Measurements from ENCODE around the gene ATP7B. TPM values are rescaled to one million over a fixed set of nuclear protein-coding genes. Genes with fewer than 3 reads are reported as not detected.

The ATP7B gene
- total RNA-seq, 2 experiments from 2014 or later, result 0.85 to 1.2 TPM

DNA sequence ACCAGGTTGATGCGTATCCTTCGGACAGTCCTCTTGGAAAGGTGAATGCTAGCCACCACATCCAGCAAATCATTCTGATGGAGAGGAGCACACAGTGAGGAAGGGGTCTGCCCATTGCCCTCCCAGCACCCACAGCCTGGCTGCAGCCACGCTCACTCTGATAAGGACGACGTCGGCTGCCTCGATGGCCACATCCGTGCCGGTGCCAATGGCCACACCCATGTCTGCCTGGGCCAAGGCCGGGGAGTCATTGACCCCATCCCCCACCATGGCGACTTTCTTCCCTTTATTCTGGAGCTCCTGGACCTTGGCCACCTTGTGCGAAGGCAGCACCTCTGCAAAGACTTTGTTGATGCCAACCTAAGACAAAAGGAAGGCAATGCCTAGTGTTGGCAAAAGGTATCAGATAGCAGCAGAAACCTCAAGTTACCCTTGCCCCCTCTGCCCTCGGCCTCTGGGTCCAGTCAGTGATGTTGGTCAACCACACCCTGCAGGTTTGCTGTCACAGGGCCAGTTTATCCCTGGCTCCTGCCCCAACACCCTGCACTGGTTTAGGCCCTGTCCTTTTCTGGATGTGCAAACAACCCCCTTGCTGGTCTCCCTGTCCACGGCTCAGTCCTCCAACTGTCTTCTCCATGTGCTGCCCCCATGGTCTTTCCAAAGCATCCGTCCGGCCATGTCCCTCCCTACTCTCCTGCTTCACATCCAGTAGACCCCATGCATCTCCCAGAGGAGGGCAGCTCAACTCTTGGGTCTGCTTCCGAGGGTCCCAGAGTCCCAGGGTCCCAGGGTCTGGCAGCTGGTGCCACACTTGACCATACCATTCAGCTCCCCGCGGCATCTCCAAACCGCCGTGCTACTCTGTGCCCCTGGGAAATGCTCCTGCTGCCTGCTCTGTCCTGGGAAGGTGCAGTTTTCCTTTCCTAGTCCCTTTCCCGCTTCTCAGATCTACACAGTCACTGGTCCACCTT lies 73.6 kb downstream of the ATP7B start:
- ATAC-seq (ENCODE audit: poor library complexity) (no peak), DNase-seq (no peak)
- Histone ChIP-seq H3K4me1 (ENCODE audit: insufficient read depth, low read length) (peaks cover 43% of the 10 kb centered on the region), H3K27me3 (ENCODE audit: control insufficient read depth in 1 of 2, insufficient read depth in 2 of 2, low read length in 2 of 2) (no peaks in the 10 kb centered on the region), H3K36me3 (ENCODE audit: insufficient read depth, low read length) (no peaks in the 10 kb centered on the region), H3K27ac (ENCODE audit: low read depth in 1 of 2, low read length in 2 of 2) (no peak overlapping the region), H3K4me3 (ENCODE audit: low read length) (no peak overlapping the region), H3K9me3 (ENCODE audit: control insufficient read depth in 1 of 2, insufficient read depth in 1 of 2, low read length in 2 of 2) (no peaks in the 10 kb centered on the region)
- Mint-ChIP-seq H3K9me3 (no peaks in the 10 kb centered on the region), H3K27ac (no peak overlapping the region), H3K4me3 (no peak overlapping the region), H3K36me3 (ENCODE audit: low read depth) (no peaks in the 10 kb centered on the region), H3K27me3 (no peaks in the 10 kb centered on the region), H3K4me1 (ENCODE audit: low read depth) (peaks cover 48% of the 10 kb centered on the region)
- intact Hi-C loops (cut with DNase I, micrococcal nuclease), result no loop called here
- TF ChIP-seq, protein P1, sequence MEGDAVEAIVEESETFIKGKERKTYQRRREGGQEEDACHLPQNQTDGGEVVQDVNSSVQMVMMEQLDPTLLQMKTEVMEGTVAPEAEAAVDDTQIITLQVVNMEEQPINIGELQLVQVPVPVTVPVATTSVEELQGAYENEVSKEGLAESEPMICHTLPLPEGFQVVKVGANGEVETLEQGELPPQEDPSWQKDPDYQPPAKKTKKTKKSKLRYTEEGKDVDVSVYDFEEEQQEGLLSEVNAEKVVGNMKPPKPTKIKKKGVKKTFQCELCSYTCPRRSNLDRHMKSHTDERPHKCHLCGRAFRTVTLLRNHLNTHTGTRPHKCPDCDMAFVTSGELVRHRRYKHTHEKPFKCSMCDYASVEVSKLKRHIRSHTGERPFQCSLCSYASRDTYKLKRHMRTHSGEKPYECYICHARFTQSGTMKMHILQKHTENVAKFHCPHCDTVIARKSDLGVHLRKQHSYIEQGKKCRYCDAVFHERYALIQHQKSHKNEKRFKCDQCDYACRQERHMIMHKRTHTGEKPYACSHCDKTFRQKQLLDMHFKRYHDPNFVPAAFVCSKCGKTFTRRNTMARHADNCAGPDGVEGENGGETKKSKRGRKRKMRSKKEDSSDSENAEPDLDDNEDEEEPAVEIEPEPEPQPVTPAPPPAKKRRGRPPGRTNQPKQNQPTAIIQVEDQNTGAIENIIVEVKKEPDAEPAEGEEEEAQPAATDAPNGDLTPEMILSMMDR (IDR thresholded peaks at IDR 0.05), result no peak
- ChIA-PET POLR2A (no interaction called here), CTCF (no interaction called here)

DNA sequence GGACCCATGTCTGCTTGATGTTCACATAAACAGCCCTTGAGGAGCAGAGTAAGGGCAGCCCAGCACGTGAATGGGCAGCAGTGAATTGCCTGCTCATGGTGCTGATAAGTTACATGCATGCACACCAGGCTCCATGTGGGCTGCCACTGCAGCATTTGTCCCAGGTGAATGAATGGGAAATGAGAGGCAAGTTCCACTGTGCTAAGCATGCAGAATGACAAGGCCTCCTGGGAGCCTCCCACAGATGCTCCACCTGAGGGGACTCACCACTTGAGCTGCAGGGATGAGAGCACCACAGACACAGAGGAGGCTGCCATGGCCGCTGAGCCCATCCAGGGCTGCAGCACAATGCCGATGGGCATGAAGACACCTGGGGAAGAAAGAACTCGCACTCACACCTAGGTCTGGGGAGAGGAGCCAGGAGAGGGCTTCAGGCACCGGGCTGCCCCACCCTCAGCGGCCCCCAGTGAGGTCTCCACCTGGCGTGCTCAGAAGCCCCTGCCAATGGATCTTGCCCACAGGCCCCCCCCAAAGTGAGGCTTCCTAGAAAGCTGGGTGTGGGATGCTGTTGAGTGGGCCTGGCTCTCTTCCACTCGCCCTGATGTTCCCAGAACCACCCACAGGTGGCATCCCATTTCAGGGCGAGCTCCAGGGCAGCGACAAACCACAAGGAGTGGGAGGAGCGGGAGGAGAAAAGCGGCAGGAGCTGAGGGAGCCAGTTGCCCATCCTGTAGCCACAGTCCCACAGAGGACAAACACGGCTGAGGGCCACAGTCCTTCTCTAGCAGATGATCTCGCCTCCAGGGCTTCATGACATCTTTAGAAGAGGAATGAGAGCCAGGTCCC lies 75.7 kb downstream of the ATP7B start:
- Mint-ChIP-seq H3K4me1 (ENCODE audit: low read depth) (peaks cover 27% of the 10 kb centered on the region), H3K9me3 (no peaks in the 10 kb centered on the region), H3K4me3 (no peak overlapping the region), H3K36me3 (ENCODE audit: low read depth) (no peaks in the 10 kb centered on the region), H3K27ac (no peak overlapping the region), H3K27me3 (no peaks in the 10 kb centered on the region)
- Histone ChIP-seq H3K4me3 (ENCODE audit: low read length) (no peak overlapping the region), H3K27me3 (ENCODE audit: control insufficient read depth in 1 of 2, insufficient read depth in 2 of 2, low read length in 2 of 2) (no peaks in the 10 kb centered on the region), H3K27ac (ENCODE audit: low read depth in 1 of 2, low read length in 2 of 2) (no peak overlapping the region), H3K9me3 (ENCODE audit: control insufficient read depth in 1 of 2, insufficient read depth in 1 of 2, low read length in 2 of 2) (no peaks in the 10 kb centered on the region), H3K36me3 (ENCODE audit: insufficient read depth, low read length) (no peaks in the 10 kb centered on the region), H3K4me1 (ENCODE audit: insufficient read depth, low read length) (peaks cover 25% of the 10 kb centered on the region)
- DNase-seq (peak in 2 of 14 experiments; percentile 7 to 27), ATAC-seq (ENCODE audit: poor library complexity) (no peak)
- CTCF ChIA-PET, result interaction anchor here (0.7 kb wide), 1 partner anchor 595 kb away, joined by 3 read pairs; no protein-coding TSS in a partner anchor
- intact Hi-C loops (cut with DNase I, micrococcal nuclease), result no loop called here
- TF ChIP-seq, protein P1 (IDR thresholded peaks at IDR 0.05), result no peak
- POLR2A ChIA-PET, result no interaction called here

DNA sequence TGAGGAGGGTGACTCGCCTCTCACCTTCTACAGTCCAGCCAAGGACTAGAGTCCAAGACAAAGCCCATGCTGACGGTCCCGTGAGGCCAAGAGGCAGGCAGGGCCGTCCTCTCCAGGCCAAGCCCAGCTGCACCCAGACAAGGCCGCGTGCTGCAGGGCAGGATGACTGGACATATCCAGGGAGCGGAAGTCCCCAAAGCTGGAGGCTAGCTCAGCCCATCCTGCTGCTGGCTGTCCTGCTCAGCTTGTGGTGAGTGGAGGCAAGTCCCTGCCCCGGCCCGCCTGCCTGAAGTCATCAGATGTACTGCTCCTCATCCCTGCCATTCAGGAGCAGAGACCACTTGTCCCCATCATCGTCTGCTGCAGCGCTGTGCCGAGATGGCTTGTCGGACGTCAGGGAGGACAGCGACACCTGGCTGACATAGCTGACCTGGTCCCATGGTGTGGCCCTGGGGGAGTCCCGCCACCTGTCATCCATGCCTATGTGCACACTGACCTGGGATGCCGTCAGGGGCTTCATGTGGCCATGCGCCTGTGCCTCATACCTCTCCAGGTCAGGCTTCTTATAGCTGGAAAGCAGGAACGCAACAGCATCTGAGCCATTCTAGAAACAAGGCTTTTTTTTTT lies 76.7 kb downstream of the ATP7B start:
- no peaks in the 10 kb centered on the region for H3K9me3 ChIP-seq (ENCODE audit: control insufficient read depth in 1 of 2, insufficient read depth in 1 of 2, low read length in 2 of 2)
- no peaks in the 10 kb centered on the region for H3K36me3 ChIP-seq (ENCODE audit: insufficient read depth, low read length)
- ChIA-PET POLR2A (no interaction called here), CTCF (interaction anchor here (0.7 kb wide), 1 partner anchor 596 kb away, joined by 3 read pairs; no protein-coding TSS in a partner anchor)
- no peaks in the 10 kb centered on the region for H3K27me3 Mint-ChIP-seq
- no peaks in the 10 kb centered on the region for H3K36me3 Mint-ChIP-seq (ENCODE audit: low read depth)
- H3K4me1 Mint-ChIP-seq (ENCODE audit: low read depth), result peaks cover 23% of the 10 kb centered on the region
- H3K27ac Mint-ChIP-seq, result no peak overlapping the region
- TF ChIP-seq, protein P1 (IDR thresholded peaks at IDR 0.05), result no peak
- H3K27me3 ChIP-seq (ENCODE audit: control insufficient read depth in 1 of 2, insufficient read depth in 2 of 2, low read length in 2 of 2), result no peaks in the 10 kb centered on the region
- no peaks in the 10 kb centered on the region for H3K9me3 Mint-ChIP-seq
- intact Hi-C loops (cut with DNase I, micrococcal nuclease), result no loop called here
- ATAC-seq (ENCODE audit: poor library complexity), result no peak
- no peak overlapping the region for H3K27ac ChIP-seq (ENCODE audit: low read depth in 1 of 2, low read length in 2 of 2)
- no peak overlapping the region for H3K4me3 ChIP-seq (ENCODE audit: low read length)
- H3K4me3 Mint-ChIP-seq, result no peak overlapping the region
- peaks cover 25% of the 10 kb centered on the region for H3K4me1 ChIP-seq (ENCODE audit: insufficient read depth, low read length)
- DNase-seq, result no peak

All from CD4-positive, alpha-beta T cell (primary cell).